OCI-LY3 (cell line): ENCODE measurements around the gene GGCT.

Source experiments
- H2AFZ ChIP-seq: fragments of 200-600, 300-600 bp; shearing (Covaris generic); 2 replicates; pipeline ENCODE4 v1.6.0; 2014; ENCODE audit warnings: antibody characterized with exemption, low read depth, low read length
- H3K27ac ChIP-seq: fragments of 200-600, 300-600 bp; sonication (generic); 2 replicates; pipeline ENCODE4 v1.5.1; 2014; ENCODE audit warnings: mild to moderate bottlenecking, low read length, moderate library complexity, mixed read lengths
- H3K27me3 ChIP-seq: fragments of 200-600, 300-600 bp; sonication (generic); 2 replicates; pipeline ENCODE4 v1.6.1; 2014; ENCODE audit warnings: low read depth, low read length, mixed read lengths
- H3K36me3 ChIP-seq: fragments of 200-600, 300-600 bp; sonication (generic); replicated peaks from 2 replicates; pipeline ENCODE3; 2014; ENCODE audit warnings: low read depth, low read length, mixed read lengths
- H3K4me1 ChIP-seq: fragments of 300-600, 200-600 bp; sonication (generic); 2 replicates; pipeline ENCODE4 v1.6.1; 2014; ENCODE audit warnings: low read length, mixed read lengths
- H3K4me2 ChIP-seq: fragments of 200-600, 300-600 bp; sonication (generic); 2 replicates; pipeline ENCODE4 v1.6.1; 2014; ENCODE audit warnings: low read length, mixed read lengths
- H3K4me3 ChIP-seq: fragments of 300-600, 200-600 bp; sonication (generic); 2 replicates; pipeline ENCODE4 v1.5.1; 2014; ENCODE audit warnings: antibody characterized with exemption, mild to moderate bottlenecking, low read length, moderate library complexity
- H3K79me2 ChIP-seq: fragments of 300-600, 200-600 bp; shearing (Covaris generic); 2 replicates; pipeline ENCODE4 v1.6.1; 2014; ENCODE audit warnings: mild to moderate bottlenecking, low read length, mixed read lengths
- H3K9ac ChIP-seq: fragments of 300-600, 200-600 bp; shearing (Covaris generic); 2 replicates; pipeline ENCODE4 v1.6.0; 2014; ENCODE audit warnings: mild to moderate bottlenecking, low read length, moderate library complexity
- H3K9me3 ChIP-seq: fragments of 200-600, 300-600 bp; shearing (Covaris generic); 2 replicates; pipeline ENCODE4 v1.6.1; 2014; ENCODE audit warnings: low read length, mixed read lengths; ENCODE audit not compliant: insufficient read depth
- H4K20me1 ChIP-seq: fragments of 200-600, 300-600 bp; sonication (generic); 2 replicates; pipeline ENCODE4 v1.6.1; 2016; ENCODE audit warnings: low read length, mixed read lengths; ENCODE audit not compliant: insufficient read depth
- CTCF ChIP-seq: fragments of 200-600, 300-600 bp; sonication (generic); IDR thresholded peaks from 2 replicates; pipeline ENCODE4 v1.5.1; 2014; ENCODE audit warnings: antibody characterized with exemption, low read length, low read depth
- EZH2phosphoT487 ChIP-seq: fragments of 200-600 bp; shearing (Covaris generic); IDR thresholded peaks from 2 replicates; pipeline ENCODE4 v1.6.1; 2018; ENCODE audit warnings: antibody characterized with exemption, mixed run types, low read depth

GGCT gene

GRCh38 chr7:30523466-30523865, 18.8 kb upstream of the GGCT start:
- no peaks in the 10 kb centered on the region for H3K27me3 ChIP-seq
- no peak overlapping the region for H3K27ac ChIP-seq
- H3K9me3 ChIP-seq, result no peaks in the 10 kb centered on the region
- H4K20me1 ChIP-seq, result no peaks in the 10 kb centered on the region
- H3K36me3 ChIP-seq, result no peaks in the 10 kb centered on the region
- H3K4me3 ChIP-seq, result no peak overlapping the region
- TF ChIP-seq CTCF (no peak), EZH2phosphoT487 (no peak)
- no peak overlapping the region for H2AFZ ChIP-seq
- H3K9ac ChIP-seq, result no peak overlapping the region
- no peaks in the 10 kb centered on the region for H3K79me2 ChIP-seq
- H3K4me2 ChIP-seq, result no peak overlapping the region
- H3K4me1 ChIP-seq, result peaks cover 8% of the 10 kb centered on the region

- Histone ChIP-seq H3K27ac (no peak overlapping the region), H3K9me3 (no peaks in the 10 kb centered on the region), H3K4me3 (no peak overlapping the region), H3K4me2 (no peak overlapping the region), H3K9ac (no peak overlapping the region), H2AFZ (no peak overlapping the region), H3K27me3 (no peaks in the 10 kb centered on the region), H3K79me2 (no peaks in the 10 kb centered on the region), H3K4me1 (peaks cover 8% of the 10 kb centered on the region), H3K36me3 (no peaks in the 10 kb centered on the region), H4K20me1 (no peaks in the 10 kb centered on the region)
- TF ChIP-seq CTCF (no peak), EZH2phosphoT487 (no peak)
Observed at GRCh38 chr7:30522159-30522558, 17.5 kb upstream of the GGCT start.

- no peak overlapping the region for H2AFZ ChIP-seq
- H3K9ac ChIP-seq, result no peak overlapping the region
Observed at GRCh38 chr7:30521532-30521931, 16.9 kb upstream of the GGCT start.

GRCh38 chr7:30519122-30519521, 14.5 kb upstream of the GGCT start:
- Histone ChIP-seq H3K27ac (no peak overlapping the region), H3K79me2 (no peaks in the 10 kb centered on the region), H3K36me3 (no peaks in the 10 kb centered on the region), H3K4me1 (peaks cover 8% of the 10 kb centered on the region), H3K4me3 (no peak overlapping the region), H3K9ac (no peak overlapping the region), H3K27me3 (no peaks in the 10 kb centered on the region), H4K20me1 (no peaks in the 10 kb centered on the region), H3K4me2 (no peak overlapping the region), H2AFZ (no peak overlapping the region), H3K9me3 (no peaks in the 10 kb centered on the region)
- TF ChIP-seq CTCF, result no peak
- no peak for TF ChIP-seq EZH2phosphoT487

More at GRCh38 chr7:30521532-30521931, 16.9 kb upstream of the GGCT start:
- Histone ChIP-seq H3K27me3 (no peaks in the 10 kb centered on the region), H4K20me1 (no peaks in the 10 kb centered on the region), H3K4me2 (no peak overlapping the region), H3K36me3 (no peaks in the 10 kb centered on the region), H3K4me3 (no peak overlapping the region), H3K9me3 (no peaks in the 10 kb centered on the region), H3K27ac (no peak overlapping the region), H3K79me2 (no peaks in the 10 kb centered on the region), H3K4me1 (peaks cover 8% of the 10 kb centered on the region)
- TF ChIP-seq EZH2phosphoT487, result no peak
- no peak for TF ChIP-seq CTCF
